ENCODE results near the gene SCAMP2.

GRCh38 chr15:74906450-74907162 lies 33.4 kb upstream of the SCAMP2 start, which contains the start of gene FAM219B:
- TF ChIP-seq CTCF (conservative IDR thresholded peaks at IDR 0.05 in 1 of 2, IDR thresholded peaks at IDR 0.05 in 1 of 2; ENCODE audit: extremely low read depth in 1 of 2, insufficient read depth in 1 of 2, low read depth in 1 of 2, low read length in 2 of 2) (peak in 1 of 2 donors; percentile 0), EZH2 (IDR thresholded peaks at IDR 0.05; ENCODE audit: borderline replicate concordance, low read length) (no peak)
